ENCODE data around the gene MAN1B1. TPM values are rescaled to one million over a fixed set of nuclear protein-coding genes. Genes with fewer than 3 reads are reported as not detected.

MAN1B1 gene
- total and polyA plus RNA-seq, 5 donors from 2014 or later: 42.1 to 71.3 (median 46.8) TPM

DNA sequence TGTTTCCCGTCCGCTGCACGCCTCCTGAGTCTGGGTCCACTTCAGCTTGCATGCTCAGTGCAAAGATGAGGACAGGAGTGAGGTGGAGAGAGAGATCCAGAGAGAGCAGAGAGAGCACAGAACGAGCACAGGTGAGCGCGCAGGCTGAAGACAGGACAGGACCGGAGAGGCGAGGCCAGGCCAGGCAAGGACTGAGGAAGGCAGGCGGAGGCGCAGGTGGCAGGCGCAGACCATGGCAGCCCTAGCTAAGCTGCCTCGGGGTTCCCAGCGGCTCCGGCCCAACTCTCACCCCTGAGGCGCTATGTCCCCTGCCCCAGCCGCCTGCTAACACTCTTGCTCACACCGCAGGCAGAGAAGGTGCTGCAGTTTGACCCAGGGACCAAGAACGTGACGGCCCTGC lies 61.9 kb downstream of the MAN1B1 start:
- DNase-seq (no peak), ATAC-seq (ENCODE audit: low read depth in 2 of 2) (no peak)
- Mint-ChIP-seq H3K4me1 (peaks cover 0 to 6% (median 0%) of the 10 kb centered on the region in 4 donors), H3K27me3 (peaks cover 5% of the 10 kb centered on the region), H3K36me3 (no peaks in the 10 kb centered on the region), H3K4me3 (no peak overlapping the region), H3K9me3 (no peaks in the 10 kb centered on the region), H3K27ac (peak overlapping the region in 1 of 3 donors; percentile 38)
- no peak overlapping the region for H3K27ac ChIP-seq (ENCODE audit: insufficient read depth, low read length, poor library complexity, severe bottlenecking)
- H3K36me3 ChIP-seq (ENCODE audit: control insufficient read depth, insufficient read depth, low read length): no peaks in the 10 kb centered on the region
- H3K4me1 ChIP-seq (ENCODE audit: control insufficient read depth, insufficient read depth, low read length, poor library complexity, severe bottlenecking): no peaks in the 10 kb centered on the region
- H3K9me3 ChIP-seq (ENCODE audit: control insufficient read depth in 2 of 2, low read length in 2 of 2): no peaks in the 10 kb centered on the region
- no peak overlapping the region for H3K4me3 ChIP-seq (ENCODE audit: low read depth, low read length)
- H3K27me3 ChIP-seq (ENCODE audit: control insufficient read depth, insufficient read depth, low read length): no peaks in the 10 kb centered on the region

DNA sequence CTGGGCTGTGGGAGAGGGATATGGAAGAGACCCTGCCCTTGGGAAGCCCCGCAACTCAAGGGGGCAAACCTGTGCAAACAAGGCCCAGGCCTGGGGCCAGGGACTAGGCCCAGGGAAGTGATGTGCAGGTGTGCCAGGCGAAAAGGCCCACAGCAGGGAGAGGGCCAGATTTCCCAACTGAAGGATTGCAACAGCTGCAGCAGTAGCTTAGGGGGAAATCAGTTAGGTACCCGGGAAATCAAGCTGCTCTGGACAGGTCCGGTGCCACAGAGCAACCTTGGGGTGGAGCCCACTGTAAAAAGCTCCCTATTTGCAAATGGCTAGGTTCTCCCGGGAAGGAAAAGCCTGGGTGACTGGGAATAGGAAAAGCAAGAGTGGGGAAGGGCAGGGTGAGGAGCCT lies 62.6 kb downstream of the MAN1B1 start:
- Mint-ChIP-seq H3K4me1 (peaks cover 0 to 6% (median 0%) of the 10 kb centered on the region in 4 donors), H3K27ac (no peak overlapping the region), H3K27me3 (no peaks in the 10 kb centered on the region), H3K36me3 (no peaks in the 10 kb centered on the region), H3K9me3 (no peaks in the 10 kb centered on the region), H3K4me3 (no peak overlapping the region)
- no peak overlapping the region for H3K27ac ChIP-seq (ENCODE audit: insufficient read depth, low read length, poor library complexity, severe bottlenecking)
- DNase-seq: no peak
- no peak for ATAC-seq (ENCODE audit: low read depth in 2 of 2)
- H3K27me3 ChIP-seq (ENCODE audit: control insufficient read depth, insufficient read depth, low read length): no peaks in the 10 kb centered on the region
- H3K9me3 ChIP-seq (ENCODE audit: control insufficient read depth in 2 of 2, low read length in 2 of 2): no peaks in the 10 kb centered on the region
- H3K36me3 ChIP-seq (ENCODE audit: control insufficient read depth, insufficient read depth, low read length): no peaks in the 10 kb centered on the region
- no peak overlapping the region for H3K4me3 ChIP-seq (ENCODE audit: low read depth, low read length)
- H3K4me1 ChIP-seq (ENCODE audit: control insufficient read depth, insufficient read depth, low read length, poor library complexity, severe bottlenecking): no peaks in the 10 kb centered on the region

DNA sequence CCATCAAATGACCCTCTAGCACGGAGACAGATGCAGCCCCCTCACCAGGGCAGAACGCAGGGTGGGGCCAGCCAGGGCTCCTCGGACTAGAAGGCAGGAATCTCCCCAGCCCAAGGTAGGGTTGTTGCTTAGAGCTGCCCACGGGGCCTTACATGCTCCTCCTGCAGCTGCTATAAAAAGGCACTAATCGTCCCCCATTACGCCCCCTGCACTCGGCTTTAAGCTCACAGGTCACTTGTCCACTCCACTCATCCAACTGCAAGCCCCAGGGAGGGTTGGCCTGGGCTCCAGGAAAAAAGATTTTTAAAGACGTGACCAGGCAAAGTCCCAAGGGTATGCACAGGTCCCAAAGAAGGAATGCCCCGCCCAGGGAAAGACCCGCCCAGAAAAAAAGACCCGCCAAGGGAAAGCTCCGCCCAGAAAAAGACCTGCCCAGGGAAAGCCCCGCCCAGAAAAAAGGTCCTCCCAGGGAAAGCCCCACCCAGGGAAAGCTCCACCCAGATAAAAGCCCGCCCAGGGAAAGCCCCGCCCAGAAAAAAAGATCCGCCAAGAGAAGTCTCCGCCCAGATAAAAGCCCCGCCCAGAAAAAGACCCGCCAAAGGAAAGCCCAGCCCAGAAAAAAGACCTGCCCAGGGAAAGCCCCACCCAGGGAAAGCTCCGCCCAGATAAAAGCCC lies 63.3 kb downstream of the MAN1B1 start:
- Mint-ChIP-seq H3K4me1 (peaks cover 0 to 6% (median 0%) of the 10 kb centered on the region in 4 donors), H3K36me3 (no peaks in the 10 kb centered on the region), H3K27ac (no peak overlapping the region), H3K4me3 (no peak overlapping the region), H3K9me3 (no peaks in the 10 kb centered on the region), H3K27me3 (peaks cover 6% of the 10 kb centered on the region)
- Histone ChIP-seq H3K4me1 (ENCODE audit: control insufficient read depth, insufficient read depth, low read length, poor library complexity, severe bottlenecking) (no peaks in the 10 kb centered on the region), H3K36me3 (ENCODE audit: control insufficient read depth, insufficient read depth, low read length) (no peaks in the 10 kb centered on the region), H3K4me3 (ENCODE audit: low read depth, low read length) (no peak overlapping the region), H3K27me3 (ENCODE audit: control insufficient read depth, insufficient read depth, low read length) (no peaks in the 10 kb centered on the region), H3K9me3 (ENCODE audit: control insufficient read depth in 2 of 2, low read length in 2 of 2) (no peaks in the 10 kb centered on the region), H3K27ac (ENCODE audit: insufficient read depth, low read length, poor library complexity, severe bottlenecking) (no peak overlapping the region)
- DNase-seq (no peak), ATAC-seq (ENCODE audit: low read depth in 2 of 2) (no peak)

DNA sequence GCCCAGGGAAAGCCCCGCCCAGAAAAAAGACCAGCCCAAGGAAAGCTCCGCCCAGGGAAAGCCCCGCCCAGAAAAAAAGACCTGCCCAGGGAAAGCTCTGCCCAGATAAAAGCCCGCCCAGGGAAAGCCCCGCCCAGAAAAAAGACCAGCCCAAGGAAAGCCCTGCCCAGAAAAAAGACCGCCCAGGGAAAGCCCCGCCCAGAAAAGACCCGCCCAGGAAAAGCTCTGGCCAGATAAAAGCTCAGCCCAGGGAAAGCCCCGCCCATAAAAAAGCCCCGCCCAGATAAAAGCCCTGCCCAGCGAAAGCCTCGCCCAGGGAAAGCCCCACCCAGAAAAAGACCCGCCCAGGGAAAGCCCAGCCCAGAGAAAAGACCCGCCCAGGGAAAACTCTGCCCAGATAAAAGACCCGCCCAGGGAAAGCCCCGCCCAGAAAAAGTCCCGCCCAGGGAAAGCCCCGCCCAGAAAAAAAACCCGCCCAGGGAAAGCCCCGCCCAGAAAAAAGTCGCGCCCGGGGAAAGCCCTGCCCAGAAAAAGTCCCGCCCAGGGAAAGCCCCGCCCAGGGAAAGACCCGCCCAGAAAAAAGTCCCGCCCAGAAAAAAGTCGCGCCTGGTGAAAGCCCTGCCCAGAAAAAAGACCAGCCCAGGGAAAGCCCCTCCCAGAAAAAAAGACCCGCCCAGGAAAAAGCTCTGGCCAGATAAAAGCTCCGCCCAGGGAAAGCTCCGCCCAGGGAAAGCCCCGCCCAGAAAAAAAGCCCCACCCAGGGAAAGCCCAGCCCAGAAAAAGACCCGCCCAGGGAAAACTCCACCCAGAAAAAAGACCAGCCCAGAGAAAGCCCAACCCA lies 64.1 kb downstream of the MAN1B1 start:
- no peak for ATAC-seq (ENCODE audit: low read depth in 2 of 2)
- H3K27me3 Mint-ChIP-seq: peaks cover 9% of the 10 kb centered on the region
- DNase-seq: no peak
- Histone ChIP-seq H3K4me3 (ENCODE audit: low read depth, low read length) (no peak overlapping the region), H3K27me3 (ENCODE audit: control insufficient read depth, insufficient read depth, low read length) (no peaks in the 10 kb centered on the region), H3K27ac (ENCODE audit: insufficient read depth, low read length, poor library complexity, severe bottlenecking) (peak overlapping the region; percentile 33), H3K9me3 (ENCODE audit: control insufficient read depth in 2 of 2, low read length in 2 of 2) (no peaks in the 10 kb centered on the region), H3K4me1 (ENCODE audit: control insufficient read depth, insufficient read depth, low read length, poor library complexity, severe bottlenecking) (no peaks in the 10 kb centered on the region), H3K36me3 (ENCODE audit: control insufficient read depth, insufficient read depth, low read length) (no peaks in the 10 kb centered on the region)
- H3K4me3 Mint-ChIP-seq: no peak overlapping the region
- no peaks in the 10 kb centered on the region for H3K9me3 Mint-ChIP-seq
- H3K36me3 Mint-ChIP-seq: no peaks in the 10 kb centered on the region
- H3K4me1 Mint-ChIP-seq: peaks cover 0 to 6% (median 0%) of the 10 kb centered on the region in 4 donors
- H3K27ac Mint-ChIP-seq: no peak overlapping the region

DNA sequence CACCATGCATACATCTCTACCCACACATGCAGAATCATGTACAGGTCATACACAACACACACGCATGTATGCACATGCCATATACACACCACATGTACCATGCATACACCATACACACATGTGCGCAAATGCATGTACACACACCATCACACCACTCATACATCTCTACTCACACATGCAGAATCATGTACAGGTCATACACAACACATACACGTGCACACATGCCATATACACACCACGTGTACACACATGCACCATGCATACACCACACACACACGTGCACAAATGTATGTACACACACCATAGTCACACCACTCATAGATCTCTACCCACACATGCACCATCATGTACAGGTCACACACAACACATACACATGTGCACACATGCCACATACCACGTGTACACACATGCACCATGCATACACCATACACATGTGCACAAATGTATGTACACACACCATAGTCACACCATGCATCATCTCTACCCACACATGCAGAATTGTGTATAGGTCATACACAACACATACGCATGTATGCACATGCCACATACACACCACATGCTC lies 66.1 kb downstream of the MAN1B1 start:
- H3K27ac Mint-ChIP-seq: no peak overlapping the region
- H3K4me3 ChIP-seq (ENCODE audit: low read depth, low read length): no peak overlapping the region
- peaks cover 20% of the 10 kb centered on the region for H3K27me3 Mint-ChIP-seq
- H3K4me1 ChIP-seq (ENCODE audit: control insufficient read depth, insufficient read depth, low read length, poor library complexity, severe bottlenecking): peaks cover 13% of the 10 kb centered on the region
- H3K4me3 Mint-ChIP-seq: no peak overlapping the region
- H3K36me3 ChIP-seq (ENCODE audit: control insufficient read depth, insufficient read depth, low read length): no peaks in the 10 kb centered on the region
- H3K4me1 Mint-ChIP-seq: peaks cover 0 to 22% (median 0%) of the 10 kb centered on the region in 4 donors
- no peaks in the 10 kb centered on the region for H3K36me3 Mint-ChIP-seq
- H3K27me3 ChIP-seq (ENCODE audit: control insufficient read depth, insufficient read depth, low read length): peaks cover 6% of the 10 kb centered on the region
- no peak overlapping the region for H3K27ac ChIP-seq (ENCODE audit: insufficient read depth, low read length, poor library complexity, severe bottlenecking)
- H3K9me3 Mint-ChIP-seq: no peaks in the 10 kb centered on the region
- ATAC-seq (ENCODE audit: low read depth in 2 of 2) (no peak), DNase-seq (no peak)
- H3K9me3 ChIP-seq (ENCODE audit: control insufficient read depth in 2 of 2, low read length in 2 of 2): no peaks in the 10 kb centered on the region

DNA sequence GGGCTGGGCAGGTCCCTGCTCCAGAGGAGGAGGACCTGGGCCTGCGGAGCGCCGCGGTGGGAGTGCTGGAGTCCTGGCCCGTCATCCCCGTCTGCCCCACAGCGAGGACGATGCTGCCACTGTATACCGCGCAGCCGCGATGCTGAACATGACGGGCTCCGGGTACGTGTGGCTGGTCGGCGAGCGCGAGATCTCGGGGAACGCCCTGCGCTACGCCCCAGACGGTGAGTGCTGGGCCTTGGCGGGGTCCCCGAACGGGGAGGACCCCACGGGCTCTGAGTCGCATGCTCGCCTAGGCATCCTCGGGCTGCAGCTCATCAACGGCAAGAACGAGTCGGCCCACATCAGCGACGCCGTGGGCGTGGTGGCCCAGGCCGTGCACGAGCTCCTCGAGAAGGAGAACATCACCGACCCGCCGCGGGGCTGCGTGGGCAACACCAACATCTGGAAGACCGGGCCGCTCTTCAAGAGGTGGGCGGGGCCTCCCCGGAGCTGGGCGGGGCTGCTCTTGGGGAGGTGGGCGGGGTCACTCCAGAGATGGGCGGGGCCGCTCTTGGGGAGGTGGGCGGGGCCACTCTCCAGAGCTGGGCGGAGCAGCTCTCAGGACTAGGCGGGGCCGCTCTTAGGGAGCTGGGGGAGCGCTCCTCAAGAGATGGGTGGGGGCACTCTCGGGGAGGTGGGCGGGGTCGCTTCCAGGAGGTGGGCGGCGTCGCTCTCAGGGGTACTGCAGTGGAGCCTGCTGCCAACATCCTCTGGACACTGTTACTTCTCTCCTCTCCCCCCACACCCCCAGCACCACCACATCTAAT lies 70.0 kb downstream of the MAN1B1 start:
- Histone ChIP-seq H3K36me3 (ENCODE audit: control insufficient read depth, insufficient read depth, low read length) (no peaks in the 10 kb centered on the region), H3K9me3 (ENCODE audit: control insufficient read depth in 2 of 2, low read length in 2 of 2) (no peaks in the 10 kb centered on the region), H3K4me3 (ENCODE audit: low read depth, low read length) (no peak overlapping the region), H3K4me1 (ENCODE audit: control insufficient read depth, insufficient read depth, low read length, poor library complexity, severe bottlenecking) (peaks cover 18% of the 10 kb centered on the region), H3K27ac (ENCODE audit: insufficient read depth, low read length, poor library complexity, severe bottlenecking) (no peak overlapping the region), H3K27me3 (ENCODE audit: control insufficient read depth, insufficient read depth, low read length) (peaks cover 11% of the 10 kb centered on the region)
- Mint-ChIP-seq H3K36me3 (no peaks in the 10 kb centered on the region), H3K4me3 (peak overlapping the region in 2 of 4 donors; percentile 56 to 74), H3K9me3 (no peaks in the 10 kb centered on the region), H3K4me1 (peaks cover 0 to 32% (median 3%) of the 10 kb centered on the region in 4 donors), H3K27me3 (peaks cover 38% of the 10 kb centered on the region), H3K27ac (no peak overlapping the region)
- peak; percentile 36 to 51 (median 50) for DNase-seq
- peak; percentile 65 to 69 for ATAC-seq (ENCODE audit: low read depth in 2 of 2)

DNA sequence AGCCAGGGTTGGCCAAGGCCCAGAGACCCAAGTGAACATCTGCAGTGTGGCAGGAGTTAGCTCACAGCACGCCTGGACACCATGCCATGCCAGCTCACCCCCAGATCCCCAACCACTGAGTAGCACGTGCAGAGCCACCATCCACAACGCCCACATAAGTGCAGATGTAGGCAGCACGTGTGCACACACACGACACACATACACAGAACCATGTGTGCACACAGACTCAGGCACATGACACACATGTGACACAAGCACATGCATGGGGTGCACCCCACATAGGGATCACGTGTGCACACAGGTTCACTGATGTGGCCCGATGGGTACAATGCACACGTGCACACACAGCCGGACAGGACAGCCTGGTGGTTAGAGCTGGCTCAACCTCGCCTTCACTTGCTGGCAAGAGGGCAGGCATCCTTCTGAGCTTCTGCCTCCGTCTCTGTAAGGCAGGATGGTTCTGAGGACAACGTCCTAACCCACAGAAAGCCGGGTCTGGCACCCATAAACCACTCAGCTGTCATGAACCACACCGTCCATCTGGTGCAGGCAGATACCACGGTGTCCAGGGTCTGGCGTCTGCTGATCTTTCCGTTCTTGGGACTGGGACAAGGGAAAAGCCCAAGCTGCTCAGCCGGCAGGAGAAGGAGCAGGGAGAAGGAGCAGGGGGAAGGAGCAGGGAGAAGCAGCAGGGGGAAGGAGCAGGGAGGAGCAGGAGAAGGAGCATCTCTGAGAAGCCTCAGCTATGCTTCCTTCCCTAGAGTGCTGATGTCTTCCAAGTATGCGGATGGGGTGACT lies 71.0 kb downstream of the MAN1B1 start:
- Mint-ChIP-seq H3K27ac (no peak overlapping the region), H3K4me1 (peaks cover 0 to 33% (median 3%) of the 10 kb centered on the region in 4 donors), H3K9me3 (no peaks in the 10 kb centered on the region), H3K4me3 (peak overlapping the region in 3 of 4 donors; percentile 17 to 54 (median 44)), H3K36me3 (no peaks in the 10 kb centered on the region), H3K27me3 (peaks cover 38% of the 10 kb centered on the region)
- Histone ChIP-seq H3K27me3 (ENCODE audit: control insufficient read depth, insufficient read depth, low read length) (peaks cover 11% of the 10 kb centered on the region), H3K4me3 (ENCODE audit: low read depth, low read length) (no peak overlapping the region), H3K36me3 (ENCODE audit: control insufficient read depth, insufficient read depth, low read length) (no peaks in the 10 kb centered on the region), H3K9me3 (ENCODE audit: control insufficient read depth in 2 of 2, low read length in 2 of 2) (no peaks in the 10 kb centered on the region), H3K27ac (ENCODE audit: insufficient read depth, low read length, poor library complexity, severe bottlenecking) (no peak overlapping the region), H3K4me1 (ENCODE audit: control insufficient read depth, insufficient read depth, low read length, poor library complexity, severe bottlenecking) (peaks cover 18% of the 10 kb centered on the region)
- no peak for DNase-seq
- ATAC-seq (ENCODE audit: low read depth in 2 of 2): no peak
